ENCODE data around the gene CIC. TPM values are rescaled to one million over a fixed set of nuclear protein-coding genes. Genes with fewer than 3 reads are reported as not detected.

CIC gene
- total and polyA plus RNA-seq, 9 of the 15 experiments (the other 6 are each of a cell fraction or from before 2014, with no cell fraction given), result 0.07 to 44.7 (median 8.6) TPM

- TF ChIP-seq CTCF (IDR thresholded peaks at IDR 0.05 in 2 of 3, conservative IDR thresholded peaks at IDR 0.05 in 1 of 3; ENCODE audit: insufficient read depth in 2 of 3, low read depth in 1 of 3, low read length in 3 of 3) (peak; percentile 91 to 96 (median 94); a peak in 4 of 6 replicates), MNT (conservative IDR thresholded peaks at IDR 0.05) (peak; percentile 39 to 58; a peak in 2 of 4 replicates), ZNF717 (CRISPR knock-in tag; IDR thresholded peaks at IDR 0.05) (0 out of 2 replicates have a peak, but pooled peaks have one; percentile 58), ELF1 (tag; IDR thresholded peaks at IDR 0.05) (peak; percentile 73), MTA3 (IDR thresholded peaks at IDR 0.05; ENCODE audit: borderline replicate concordance) (no peak), ZNF740 (CRISPR knock-in tag; IDR thresholded peaks at IDR 0.05) (no peak), ZNF740 (tag; IDR thresholded peaks at IDR 0.05) (no peak), RB1 (IDR thresholded peaks at IDR 0.05; ENCODE audit: low read depth) (peak; percentile 64), ZBTB40 (IDR thresholded peaks at IDR 0.05) (peak; percentile 78), ZBTB40 (CRISPR knock-in tag; IDR thresholded peaks at IDR 0.05) (no peak), JUND (IDR thresholded peaks at IDR 0.05; ENCODE audit: borderline replicate concordance, low read depth, low read length) (peak; percentile 53), JUND (tag; IDR thresholded peaks at IDR 0.05; ENCODE audit: borderline replicate concordance, low read depth, low read length) (peak; percentile 29; the same call in 1 of the 3 replicates)
Measured at GRCh38 chr19:42325308-42325895, 56.4 kb downstream of the CIC start, which contains the start of gene MEGF8 (continued).
